RKO (cell line): Measurements from ENCODE around the gene LCE7A.
A peak's percentile ranks its signal among the peaks of the same experiment; 100 is the strongest.

Experiments
- DNase-seq: peaks from one replicate; pipeline ENCODE4 v3.0.0-alpha.2; 2016; ENCODE audit warnings: low spot score

LCE7A gene, protein sequence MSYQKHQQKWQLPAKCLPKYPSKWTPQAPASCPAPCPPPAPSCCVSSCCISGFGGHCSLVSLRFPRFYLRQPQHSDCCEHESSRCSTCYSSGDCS

GRCh38 chr1:152859696-152860095 is at the start of gene LCE7A:
Gene LCE7A (plus strand): TSS chr1:152859996. CDS start chr1:152860698, 702 bp downstream.
- DNase-seq: no peak

DNA sequence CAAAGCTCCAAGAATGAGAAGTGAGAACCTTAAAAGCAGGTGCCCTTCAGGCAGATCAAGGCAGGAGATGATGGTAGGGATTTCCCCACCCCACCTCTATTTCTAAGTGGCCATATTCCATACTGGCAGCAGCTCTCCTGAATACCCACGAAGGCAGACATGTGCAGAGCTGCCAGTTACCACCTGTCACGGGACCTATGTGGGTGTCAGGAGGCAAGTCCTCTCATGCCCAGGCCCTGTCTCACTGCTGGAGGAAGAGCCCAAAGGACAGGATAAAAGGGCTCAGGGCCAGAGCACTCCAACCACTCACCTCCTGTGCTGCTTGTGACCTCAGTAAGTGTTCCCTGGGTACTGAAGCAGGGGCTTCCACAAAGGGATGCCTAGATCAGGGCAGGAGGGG is 48.7 kb upstream of the LCE7A start:
- no peak for DNase-seq

DNA sequence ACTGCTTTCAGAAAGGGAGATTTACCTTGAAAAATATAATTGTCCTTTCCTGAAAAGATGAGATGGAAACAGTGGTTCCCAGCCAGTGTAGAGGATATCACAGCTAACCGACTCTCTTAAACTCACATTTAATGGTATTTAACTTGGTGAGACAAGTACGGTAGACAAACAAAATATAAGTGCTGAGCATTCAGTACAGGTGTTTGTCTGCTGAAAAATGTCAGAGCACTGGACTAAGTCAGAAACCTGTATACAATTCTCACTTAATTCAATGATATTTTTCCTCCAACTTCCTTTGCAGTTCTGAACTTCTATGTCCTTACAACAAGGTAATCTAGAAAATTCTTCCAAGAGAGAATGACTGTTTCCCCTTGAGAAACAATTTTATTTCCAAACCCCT is 48.1 kb upstream of the LCE7A start, which contains the start of gene LCE1B:
Gene LCE1B (plus strand): TSS at position 301 of the 400 bp plus-strand sequence. CDS start 476 bp downstream, outside the sequence.
- no peak for DNase-seq

DNA sequence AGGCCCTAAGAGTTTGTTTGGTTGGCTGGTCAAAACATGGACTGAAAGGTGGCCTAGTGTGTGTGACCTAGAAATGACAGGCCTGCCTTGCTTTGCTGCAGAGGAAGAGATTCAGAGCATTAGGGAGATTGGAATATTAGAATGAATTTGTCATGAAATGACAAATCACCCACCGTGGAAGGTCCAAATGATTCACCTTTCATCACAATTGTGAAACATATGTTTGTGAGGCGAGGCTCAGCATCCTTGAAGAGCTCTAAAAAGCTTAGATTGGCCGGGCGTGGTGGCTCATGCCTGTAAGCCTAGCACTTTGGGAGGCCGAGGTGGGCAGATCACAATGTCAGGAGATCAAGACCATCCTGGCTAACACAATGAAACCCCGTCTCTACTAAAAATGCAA is 42.5 kb upstream of the LCE7A start:
- DNase-seq: peak; percentile 12

GRCh38 chr1:152823294-152823693 is 36.5 kb upstream of the LCE7A start:
- DNase-seq: no peak

- no peak for DNase-seq
These were observed 34.8 kb upstream of the LCE7A start for GRCh38 chr1:152824964-152825363.

GRCh38 chr1:152827173-152827572 is 32.6 kb upstream of the LCE7A start, which contains the start of gene LCE1A:
Gene LCE1A (plus strand): TSS chr1:152827473. CDS start chr1:152827473, 0 bp downstream.
- DNase-seq: no peak

GRCh38 chr1:152836870-152837269 is 22.9 kb upstream of the LCE7A start:
- no peak for DNase-seq

GRCh38 chr1:152842556-152842955 is 17.2 kb upstream of the LCE7A start, which contains the start of gene LCE6A:
Gene LCE6A (plus strand): TSS chr1:152842856. CDS start chr1:152843521, 665 bp downstream.
- no peak for DNase-seq

- no peak for DNase-seq
These were observed 4.1 kb upstream of the LCE7A start for GRCh38 chr1:152855661-152856060.

DNA sequence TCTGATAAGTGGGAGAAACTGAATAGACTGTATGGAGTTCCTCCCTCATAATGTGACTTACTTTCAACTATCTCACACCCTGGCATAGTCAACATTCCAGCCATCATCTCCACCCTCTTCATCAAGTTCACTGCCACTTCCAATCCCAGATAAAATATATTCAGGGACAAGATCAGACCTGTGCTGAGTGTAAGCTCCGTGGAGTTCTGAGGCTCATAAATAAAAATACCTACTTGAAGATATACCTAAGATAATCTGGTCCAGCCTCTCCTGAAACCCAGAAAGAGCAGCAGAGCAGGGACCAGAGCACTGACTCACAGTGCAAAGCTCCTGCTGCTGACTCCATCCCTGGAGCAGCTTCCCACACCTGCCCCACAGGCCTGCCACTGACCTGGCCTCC is 1.7 kb upstream of the LCE7A start:
- DNase-seq: no peak

DNA sequence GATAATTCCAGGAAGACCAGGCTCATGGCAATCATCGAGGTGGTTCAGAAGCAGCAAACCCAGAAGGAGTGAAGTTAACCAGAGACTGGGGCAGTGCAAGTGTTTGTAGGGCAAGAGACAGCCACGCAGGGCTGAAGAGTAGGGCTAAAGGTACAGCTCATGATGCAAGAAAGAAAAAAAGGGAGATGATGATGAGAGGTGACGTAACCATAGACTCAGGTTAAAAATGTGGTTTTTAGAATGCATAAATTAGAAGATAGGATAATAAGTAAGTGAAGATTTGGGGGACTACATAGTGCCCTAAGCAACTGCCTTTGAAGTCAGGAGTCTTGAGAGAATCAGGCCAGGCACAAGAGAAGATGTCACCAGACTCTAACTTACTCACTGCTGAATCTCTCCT is 333 bp downstream of the LCE7A start:
- DNase-seq: no peak

DNA sequence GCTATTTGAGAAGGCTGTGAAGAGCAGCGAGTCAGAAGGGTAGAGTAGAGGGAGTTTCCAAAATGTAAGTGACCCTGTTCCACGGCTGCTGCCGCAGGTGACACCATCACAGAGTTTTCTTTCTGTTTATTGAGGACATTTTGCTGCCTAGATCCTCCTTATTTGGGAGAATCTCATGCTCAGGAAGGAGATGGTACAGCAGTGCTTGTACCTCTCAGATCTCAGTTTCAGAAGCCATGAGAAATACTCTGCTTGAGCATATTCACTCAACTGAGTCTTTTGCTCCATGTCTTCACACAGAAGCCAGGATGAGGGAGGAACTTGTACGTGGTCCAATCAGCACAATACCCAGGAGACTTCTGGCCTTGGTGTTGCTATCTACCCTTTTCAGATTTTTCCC is 1.6 kb downstream of the LCE7A start:
- no peak for DNase-seq

DNA sequence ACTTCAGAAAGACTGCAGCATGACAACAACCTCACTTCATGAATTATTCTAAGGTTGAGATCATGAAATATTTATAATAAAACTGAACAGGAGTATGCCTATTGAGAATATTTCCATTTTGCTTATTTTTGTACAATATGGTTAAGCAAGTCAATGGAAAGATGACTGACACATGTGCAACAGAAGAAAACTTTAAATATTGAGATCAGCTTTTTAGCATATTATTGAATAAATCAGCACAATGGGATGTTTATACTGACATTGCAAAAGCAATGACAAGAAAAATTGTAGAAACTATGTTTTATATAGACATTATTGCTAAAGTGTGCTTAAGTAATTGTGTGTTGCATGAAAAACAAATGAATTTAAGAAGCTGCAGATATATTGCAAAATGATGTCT is 4.6 kb downstream of the LCE7A start:
- no peak for DNase-seq

GRCh38 chr1:152866321-152866720 is 6.5 kb downstream of the LCE7A start:
- DNase-seq: no peak

DNA sequence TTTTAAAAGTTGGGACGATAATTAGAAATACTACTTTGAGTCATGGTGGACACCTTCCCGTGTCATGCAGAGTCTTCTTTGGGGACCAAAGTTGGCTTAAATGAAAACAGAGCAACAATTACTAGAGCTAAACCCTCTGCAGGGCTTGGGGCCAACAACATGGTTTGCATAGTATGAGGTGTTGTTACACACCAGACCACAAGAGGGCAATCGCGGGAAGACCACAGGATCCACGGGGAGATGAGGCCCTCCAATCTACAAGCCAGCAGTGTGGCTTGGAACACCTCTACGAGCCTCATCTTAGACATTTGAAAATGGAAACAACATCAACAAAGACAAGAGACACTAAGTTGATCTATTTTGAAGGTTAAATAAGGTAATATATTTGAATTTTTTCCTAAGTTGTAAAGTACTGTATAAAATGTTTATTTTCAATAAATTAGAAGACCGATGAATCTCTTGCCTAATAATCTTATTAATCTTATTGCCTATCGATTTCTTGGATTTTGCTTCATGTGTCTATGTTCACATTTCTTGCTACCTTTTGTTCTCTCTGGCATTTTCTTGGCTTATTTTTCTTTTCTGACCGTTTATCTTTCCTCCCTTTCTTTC is 10.1 kb downstream of the LCE7A start:
- peak; percentile 67 for DNase-seq

GRCh38 chr1:152870831-152871730 is 11.3 kb downstream of the LCE7A start:
- peak; percentile 21 for DNase-seq

DNA sequence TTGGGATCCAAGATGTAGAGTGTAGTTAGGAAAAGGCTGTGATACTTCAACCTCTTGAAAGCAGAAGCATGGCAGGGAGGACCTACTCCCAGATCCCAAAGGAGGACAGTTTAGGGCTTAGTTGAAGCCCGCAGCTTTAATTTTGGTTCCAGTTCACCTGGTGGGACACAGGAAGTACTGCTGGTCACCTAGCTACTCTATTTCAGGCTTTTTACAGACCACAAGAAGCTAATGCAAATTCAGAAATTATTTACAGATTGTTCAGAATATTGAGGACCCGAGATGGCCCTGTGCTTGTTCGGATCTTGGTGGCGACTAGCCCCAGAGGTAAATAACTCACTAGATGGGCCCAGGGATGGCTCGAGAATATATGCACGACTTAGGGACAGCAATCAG is 11.9 kb downstream of the LCE7A start:
- DNase-seq: no peak

GRCh38 chr1:152873495-152873894 is 13.7 kb downstream of the LCE7A start:
- DNase-seq: no peak

GRCh38 chr1:152876827-152877226 is 17.0 kb downstream of the LCE7A start:
- no peak for DNase-seq

- no peak for DNase-seq
These were observed 18.2 kb downstream of the LCE7A start, which contains the start of gene SMCP for GRCh38 chr1:152878042-152878441. Gene SMCP (plus strand): TSS chr1:152878322. CDS start chr1:152884423, 6,101 bp downstream.

DNA sequence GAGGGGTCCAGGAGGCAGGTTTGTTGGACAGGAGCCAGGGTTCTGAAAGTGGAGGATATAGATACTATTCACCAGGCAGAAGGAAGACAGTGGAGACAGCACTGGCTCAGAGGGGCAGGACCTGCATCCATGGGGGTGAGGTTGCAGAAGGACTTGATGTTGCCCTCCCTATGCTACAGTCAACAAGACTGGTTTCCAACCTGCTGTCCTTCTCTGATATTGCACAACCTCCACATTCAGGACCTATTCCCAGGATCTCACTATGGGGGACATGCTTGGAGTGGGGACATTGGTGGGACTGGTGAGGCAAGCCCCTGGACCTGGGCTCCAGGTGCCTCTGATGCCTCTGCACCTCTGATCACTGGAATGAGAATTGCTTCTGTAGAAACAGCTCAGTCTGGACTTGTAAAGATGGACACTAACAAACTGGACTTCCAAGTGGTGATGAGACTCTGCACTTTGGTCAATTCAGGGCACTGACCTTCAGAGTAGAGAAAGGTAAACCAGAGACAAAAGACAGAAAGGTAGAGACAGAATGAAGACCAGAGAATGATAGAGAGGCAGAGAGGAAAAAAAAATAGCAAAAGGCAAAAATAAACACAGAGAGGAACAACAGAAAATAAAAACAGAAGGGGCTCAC is 19.9 kb downstream of the LCE7A start:
- no peak for DNase-seq
